Measurements from ENCODE around the gene PCDHGA1.
"Not testable (repeated sequence)": the region's sequence is repeated elsewhere in the genome, so short reads cannot be mapped to it uniquely, and the experiment has no call there.

DNA sequence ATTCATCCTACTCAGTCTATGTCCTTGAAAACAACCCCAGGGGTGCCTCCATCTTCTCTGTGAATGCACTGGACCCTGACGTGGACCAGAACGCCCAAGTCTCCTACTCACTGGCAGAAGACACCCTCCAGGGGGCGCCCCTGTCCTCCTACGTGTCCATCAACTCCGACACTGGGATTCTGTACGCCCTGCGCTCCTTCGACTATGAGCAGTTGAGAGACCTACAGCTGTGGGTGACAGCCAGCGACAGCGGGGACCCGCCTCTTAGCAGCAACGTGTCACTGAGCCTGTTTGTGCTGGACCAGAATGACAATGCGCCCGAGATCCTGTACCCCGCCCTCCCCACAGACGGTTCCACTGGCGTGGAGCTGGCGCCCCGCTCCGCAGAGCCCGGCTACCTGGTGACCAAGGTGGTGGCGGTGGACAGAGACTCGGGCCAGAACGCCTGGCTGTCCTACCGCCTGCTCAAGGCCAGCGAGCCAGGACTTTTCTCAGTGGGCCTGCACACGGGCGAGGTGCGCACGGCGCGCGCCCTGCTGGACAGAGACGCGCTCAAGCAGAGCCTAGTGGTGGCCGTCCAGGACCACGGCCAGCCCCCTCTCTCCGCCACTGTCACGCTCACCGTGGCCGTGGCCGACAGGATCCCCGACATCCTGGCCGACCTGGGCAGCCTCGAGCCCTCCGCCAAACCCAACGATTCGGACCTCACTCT is 45.3 kb downstream of the PCDHGA1 start:
- TF ChIP-seq EZH2 (IDR thresholded peaks at IDR 0.05; ENCODE audit: low read length, unreplicated experiment): not testable (repeated sequence)
- TF ChIP-seq, protein P1, sequence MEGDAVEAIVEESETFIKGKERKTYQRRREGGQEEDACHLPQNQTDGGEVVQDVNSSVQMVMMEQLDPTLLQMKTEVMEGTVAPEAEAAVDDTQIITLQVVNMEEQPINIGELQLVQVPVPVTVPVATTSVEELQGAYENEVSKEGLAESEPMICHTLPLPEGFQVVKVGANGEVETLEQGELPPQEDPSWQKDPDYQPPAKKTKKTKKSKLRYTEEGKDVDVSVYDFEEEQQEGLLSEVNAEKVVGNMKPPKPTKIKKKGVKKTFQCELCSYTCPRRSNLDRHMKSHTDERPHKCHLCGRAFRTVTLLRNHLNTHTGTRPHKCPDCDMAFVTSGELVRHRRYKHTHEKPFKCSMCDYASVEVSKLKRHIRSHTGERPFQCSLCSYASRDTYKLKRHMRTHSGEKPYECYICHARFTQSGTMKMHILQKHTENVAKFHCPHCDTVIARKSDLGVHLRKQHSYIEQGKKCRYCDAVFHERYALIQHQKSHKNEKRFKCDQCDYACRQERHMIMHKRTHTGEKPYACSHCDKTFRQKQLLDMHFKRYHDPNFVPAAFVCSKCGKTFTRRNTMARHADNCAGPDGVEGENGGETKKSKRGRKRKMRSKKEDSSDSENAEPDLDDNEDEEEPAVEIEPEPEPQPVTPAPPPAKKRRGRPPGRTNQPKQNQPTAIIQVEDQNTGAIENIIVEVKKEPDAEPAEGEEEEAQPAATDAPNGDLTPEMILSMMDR (conservative IDR thresholded peaks at IDR 0.05; ENCODE audit: low read depth, low read length): not testable (repeated sequence)
